Peyer's patch (tissue), 4 donors: ENCODE data around the gene SLC17A6.

Experiments
- CTCF ChIP-seq, 6 experiments: fragments of 450-650 bp in 4 of 6; fragments of 200-600 bp in 2 of 6; sonication (generic) in 1 of 6; IDR thresholded peaks; one replicate each; pipeline ENCODE4 v1.5.1; 2017 to 2019; ENCODE audit warnings: antibody characterized with exemption in 6 of 6, mild to moderate bottlenecking in 3 of 6, moderate library complexity in 1 of 6
- POLR2A ChIP-seq, 2 donors: fragments of 450-650 bp; IDR thresholded peaks; one replicate each; pipeline ENCODE4 v1.5.1; 2017; ENCODE audit warnings: antibody characterized with exemption in 2 of 2, mild to moderate bottlenecking in 2 of 2, moderate library complexity in 2 of 2

DNA sequence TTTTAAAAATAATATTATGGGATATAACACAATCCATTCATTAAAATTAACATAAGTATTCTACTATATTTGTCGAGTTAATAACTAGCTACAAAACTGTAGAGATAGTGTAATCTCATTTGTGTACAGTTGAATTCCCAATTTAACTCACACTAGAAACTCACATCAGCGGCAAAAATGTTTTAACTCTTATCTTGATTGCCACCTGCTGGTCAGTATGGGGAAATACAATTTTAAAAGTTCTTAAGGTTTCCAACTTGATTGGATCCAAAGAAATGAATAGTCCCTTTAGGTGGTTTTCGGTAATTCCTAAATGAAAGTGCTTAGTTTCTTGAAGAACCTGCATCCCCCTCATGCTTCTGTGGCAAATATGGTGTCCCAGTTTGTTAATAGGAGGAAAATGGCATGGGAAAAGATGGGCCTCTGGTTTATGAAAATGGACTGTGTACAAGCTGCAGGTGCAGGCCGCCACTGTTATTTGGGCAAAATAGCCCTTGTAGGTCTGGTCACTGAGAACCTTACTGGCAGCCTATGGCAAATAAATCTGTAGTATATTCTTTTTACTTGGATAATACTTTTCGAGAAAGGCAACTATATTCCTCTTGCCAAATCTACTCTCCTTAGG is 33.7 kb upstream of the SLC17A6 start:
- TF ChIP-seq CTCF (IDR thresholded peaks at IDR 0.05): peak in 5 of 6 experiments; percentile 12 to 74 (median 63)
- TF ChIP-seq POLR2A (IDR thresholded peaks at IDR 0.05): no peak
